Mesenteric fat pad (tissue), 1 donor: ENCODE results near the gene LRRC61. TPM values are rescaled to one million over a fixed set of nuclear protein-coding genes. Genes with fewer than 3 reads are reported as not detected.
A peak's percentile ranks its signal among the peaks of the same experiment; 100 is the strongest.

Experiments used
- DNase-seq: peaks from one replicate; pipeline ENCODE4 v3.0.0-alpha.2; 2020; ENCODE audit warnings: low spot score
- total RNA-seq: library from RNA; stranded (reverse); fragmentation: NEBNext Ultra II Directional; extraction: Animal tissue kit (Norgen Biotek cat#: 25700); gene quantifications from one replicate; pipeline ENCODE4 v1.2.1, GENCODE V29; 2021
- donor health status: DM: yes; HTN: yes; CAD: no.

Gene LRRC61
- total RNA-seq, 1 donor from 2014 or later, result 3.9 TPM

GRCh38 chr7:150346922-150347321 lies 23.8 kb downstream of the LRRC61 start:
- DNase-seq, result no peak

- DNase-seq, result no peak
Measured at GRCh38 chr7:150351587-150352194, 28.5 kb downstream of the LRRC61 start.

GRCh38 chr7:150355666-150356059 lies 32.5 kb downstream of the LRRC61 start:
- no peak for DNase-seq

DNA sequence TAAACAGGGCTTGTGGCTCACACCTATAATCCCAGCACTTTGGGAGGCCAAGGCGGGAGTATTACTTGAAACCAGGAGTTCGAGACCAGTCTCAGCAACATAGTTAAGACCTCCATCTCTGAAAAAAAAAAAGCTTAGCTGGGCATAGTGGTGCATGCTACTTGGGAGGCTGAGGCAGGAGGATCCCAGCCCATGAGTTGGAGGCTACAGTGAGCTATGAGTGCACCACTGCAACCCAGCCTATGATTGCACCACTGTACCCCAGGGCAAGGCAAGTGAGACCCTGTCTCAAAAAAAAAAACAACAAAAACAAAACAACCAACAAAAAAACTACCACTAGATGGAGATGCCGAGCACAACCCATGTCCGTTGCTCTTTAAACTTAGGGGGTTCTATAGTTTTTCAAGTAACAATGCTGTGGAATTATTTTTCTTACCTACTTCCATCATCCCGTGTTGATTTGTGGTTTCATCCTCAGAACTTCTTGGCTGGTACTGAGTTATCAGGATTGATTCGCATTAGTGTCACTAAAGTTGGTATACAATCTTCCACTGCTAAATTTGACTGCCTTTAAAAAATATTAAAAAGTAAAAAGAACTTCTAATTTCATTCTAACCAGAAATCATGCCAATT lies 33.2 kb downstream of the LRRC61 start:
- no peak for DNase-seq

DNA sequence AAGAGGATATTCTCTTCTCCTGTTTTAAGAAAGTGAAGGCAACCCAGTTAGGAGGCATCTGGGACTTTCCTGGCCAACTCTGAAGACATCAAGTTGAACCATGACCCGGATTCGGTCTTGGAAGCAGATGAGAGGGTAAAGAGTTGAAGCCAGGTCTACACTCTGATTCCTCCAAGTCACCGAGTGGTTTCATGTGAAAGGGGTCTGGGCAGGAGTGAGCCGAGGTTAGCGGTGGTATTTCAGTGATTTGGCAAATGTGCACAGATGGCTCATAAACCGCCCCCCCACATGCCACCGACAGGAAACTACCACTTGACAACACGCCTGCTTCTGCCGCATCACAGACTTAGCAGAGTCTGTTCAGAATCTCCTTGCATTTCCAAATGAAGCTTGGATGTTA lies 34.1 kb downstream of the LRRC61 start:
- DNase-seq, result no peak

DNA sequence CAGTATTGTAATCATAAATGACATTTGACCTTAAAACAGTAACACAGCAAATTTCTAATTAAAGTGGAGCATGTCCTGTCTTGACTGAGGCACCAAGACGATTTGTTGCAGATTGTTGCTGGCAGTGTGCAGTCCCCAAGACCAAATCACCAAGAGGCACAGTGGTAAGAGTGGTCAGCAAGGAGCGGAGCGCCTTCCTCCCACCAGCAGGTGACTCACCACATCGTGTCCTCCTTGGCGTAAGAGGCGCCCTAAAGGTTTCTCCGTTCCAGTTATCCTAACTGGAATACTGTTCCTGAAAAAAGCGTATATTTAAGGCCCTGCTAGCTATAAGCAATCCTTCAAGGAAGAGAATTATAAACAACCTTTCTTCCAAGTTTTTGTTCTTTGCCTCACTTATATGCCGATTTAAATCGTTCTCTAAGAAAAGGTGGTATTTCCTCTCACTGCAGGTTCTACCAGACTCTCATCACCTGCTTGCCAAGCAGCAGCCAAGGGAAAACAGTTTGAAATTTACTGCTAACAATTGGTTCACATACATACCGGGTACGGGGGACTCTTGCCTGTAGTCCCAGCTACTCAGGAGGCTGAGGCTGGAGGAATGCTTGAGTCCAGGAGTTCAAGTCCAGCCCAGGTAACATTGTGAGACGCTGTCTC lies 34.7 kb downstream of the LRRC61 start:
- no peak for DNase-seq

- no peak for DNase-seq
Measured at GRCh38 chr7:150358433-150358832, 35.3 kb downstream of the LRRC61 start.

- DNase-seq, result no peak
Measured at GRCh38 chr7:150358988-150359621, 36.0 kb downstream of the LRRC61 start.

- DNase-seq, result no peak
Measured at GRCh38 chr7:150359622-150360362, 36.6 kb downstream of the LRRC61 start.

DNA sequence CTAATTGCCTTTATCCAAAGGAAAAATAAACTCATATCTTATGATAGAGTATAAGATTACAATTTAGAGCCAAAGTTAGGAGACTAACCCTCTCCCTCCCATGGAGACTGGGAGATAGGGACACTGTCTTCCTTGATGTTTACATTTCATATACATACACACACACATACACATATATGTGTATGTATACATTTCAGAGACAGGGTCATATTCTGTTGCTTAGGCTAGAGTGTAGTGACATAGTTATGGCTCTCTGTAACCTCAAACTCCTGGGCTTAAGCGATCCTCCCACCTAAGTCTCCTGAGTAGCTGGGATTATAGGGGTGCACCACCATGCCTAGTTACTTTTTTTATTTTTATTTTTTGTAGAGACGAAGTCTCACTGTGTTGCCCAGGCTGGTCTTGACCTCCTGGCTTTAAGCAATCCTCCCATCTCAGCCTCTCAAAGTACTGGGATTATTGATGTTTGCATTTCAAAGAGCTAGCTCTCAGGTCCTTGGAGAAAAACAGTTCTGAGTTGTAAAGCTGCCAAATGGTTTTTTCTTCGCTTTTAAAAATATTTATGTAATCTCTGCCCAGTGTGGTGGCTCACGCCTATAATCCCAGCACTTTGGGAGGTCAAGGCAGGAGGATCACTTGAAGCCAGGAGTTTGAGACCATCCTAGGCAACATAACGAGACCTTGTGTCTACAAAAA lies 37.4 kb downstream of the LRRC61 start:
- DNase-seq, result no peak

- DNase-seq, result peak; percentile 72
Measured at GRCh38 chr7:150361402-150361801, 38.2 kb downstream of the LRRC61 start.

GRCh38 chr7:150361807-150362621 lies 38.9 kb downstream of the LRRC61 start:
- DNase-seq, result peak; percentile 68

- no peak for DNase-seq
Measured at GRCh38 chr7:150363370-150363769, 40.2 kb downstream of the LRRC61 start.

- DNase-seq, result no peak
Measured at GRCh38 chr7:150363872-150364271, 40.7 kb downstream of the LRRC61 start.

- DNase-seq, result no peak
Measured at GRCh38 chr7:150365194-150365593, 42.0 kb downstream of the LRRC61 start.

DNA sequence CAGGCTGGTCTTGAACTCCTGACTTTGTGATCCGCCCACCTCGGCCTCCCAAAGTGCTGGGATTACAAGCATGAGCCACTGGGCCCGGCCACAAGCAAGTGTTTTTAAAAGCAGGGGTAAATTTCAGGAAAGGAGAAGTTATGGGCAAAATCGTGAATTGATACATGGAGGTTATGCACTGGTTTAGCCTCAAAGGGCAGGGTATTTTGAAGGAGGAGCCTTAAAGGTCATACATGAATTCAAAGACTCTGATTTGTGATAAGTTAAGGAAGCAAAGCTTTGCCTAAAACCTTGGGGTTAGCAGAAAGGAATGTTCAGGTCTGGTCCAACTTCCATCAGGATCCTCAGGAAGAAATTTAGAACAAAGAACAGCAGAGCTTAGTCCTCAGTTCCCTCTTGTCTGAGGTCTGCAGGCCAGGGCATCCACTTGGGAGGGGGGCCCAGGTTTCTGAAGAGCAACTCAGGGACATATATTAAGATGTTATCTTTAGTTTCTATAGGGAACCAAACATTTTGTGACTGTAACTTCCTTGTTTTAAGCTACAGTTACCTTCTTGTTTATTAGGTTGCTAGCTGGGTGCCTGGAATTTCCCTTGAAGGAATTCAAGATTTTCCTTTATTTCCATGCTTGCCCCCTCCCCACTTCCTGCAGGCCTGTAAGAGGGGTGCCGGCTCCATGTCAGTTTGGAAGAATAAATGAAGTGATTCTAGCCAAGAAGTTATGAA lies 42.7 kb downstream of the LRRC61 start:
- no peak for DNase-seq

DNA sequence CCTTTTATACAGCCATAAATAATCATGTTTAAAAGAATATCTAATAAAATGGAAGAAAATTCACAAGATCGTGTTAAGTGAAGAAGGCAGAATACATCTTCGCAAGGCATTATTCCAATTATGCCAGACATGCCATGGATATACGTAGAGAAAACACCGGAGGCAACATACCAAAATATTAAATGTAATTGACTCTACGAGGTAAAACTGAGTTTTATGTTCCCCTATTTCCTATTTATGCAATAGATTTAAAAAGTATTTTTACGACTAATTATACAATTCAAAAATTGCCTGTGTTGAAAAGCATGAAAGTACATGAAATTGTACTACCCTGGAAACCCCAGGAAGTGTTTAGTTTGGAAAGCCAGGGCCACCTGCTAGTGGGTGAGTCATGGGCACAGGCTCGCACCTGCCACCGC lies 44.5 kb downstream of the LRRC61 start:
- no peak for DNase-seq

DNA sequence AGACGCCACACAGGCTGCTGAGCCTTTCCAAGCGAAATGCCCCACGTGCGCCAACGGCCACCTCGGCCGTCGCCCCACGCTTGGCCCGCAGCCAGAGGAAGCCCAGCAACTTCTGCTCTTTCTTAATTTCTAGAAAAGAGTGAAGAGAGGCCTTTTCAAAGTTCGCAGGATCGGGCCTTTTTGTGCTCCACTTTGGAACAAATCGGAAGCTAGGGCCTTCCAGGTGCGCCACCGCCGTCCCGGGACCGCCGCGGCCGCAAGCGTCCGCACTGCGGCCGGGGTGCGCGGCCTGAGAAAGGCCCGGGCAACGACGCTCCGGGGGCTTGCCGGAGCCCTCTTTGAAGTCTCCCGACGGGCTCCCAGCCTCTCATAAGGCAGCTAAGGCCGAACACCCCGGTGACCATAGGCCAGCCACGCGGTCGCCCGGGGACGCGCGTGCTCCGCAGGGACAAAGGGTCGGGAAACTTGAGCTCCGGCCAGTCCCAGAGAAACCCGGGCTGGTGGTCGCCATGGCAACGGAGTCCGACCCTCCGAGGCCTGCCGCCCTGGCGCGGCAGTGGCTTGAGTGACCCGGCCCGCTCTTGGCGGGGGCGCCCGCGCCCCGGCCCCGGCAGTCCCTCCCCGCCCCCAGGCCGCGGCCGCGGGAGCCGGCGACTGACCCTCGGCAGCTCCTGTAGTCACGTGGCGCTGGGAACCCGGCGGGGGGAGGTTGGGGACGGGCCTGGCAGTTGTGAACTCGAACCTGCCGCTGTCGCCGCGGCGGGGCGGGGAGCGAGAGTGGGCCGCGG lies 45.1 kb downstream of the LRRC61 start, which contains the start of gene REPIN1:
Gene REPIN1, plus strand, starts transcription at position 727 of the 788 bp plus-strand sequence. CDS start 890 bp downstream, outside the sequence.
- DNase-seq, result peak; percentile 97
